ENCODE measurements around the gene RNF13. TPM values are rescaled to one million over a fixed set of nuclear protein-coding genes. Genes with fewer than 3 reads are reported as not detected.
"Not testable (repeated sequence)": the region's sequence is repeated elsewhere in the genome, so short reads cannot be mapped to it uniquely, and the experiment has no call there.

The RNF13 gene
- total RNA-seq, 2 experiments from 2014 or later, result 39.1 to 44.1 TPM

- intact Hi-C loops (cut with DNase I, micrococcal nuclease), result no loop called here
- H3K4me1 ChIP-seq (ENCODE audit: insufficient read depth, low read length), result peaks cover 7% of the 10 kb centered on the region
- H3K9me3 ChIP-seq (ENCODE audit: control insufficient read depth in 1 of 2, insufficient read depth in 1 of 2, low read length in 2 of 2), result no peaks in the 10 kb centered on the region
- H3K27ac Mint-ChIP-seq, result no peak overlapping the region
- no peak for TF ChIP-seq CTCF (IDR thresholded peaks at IDR 0.05)
- no peak overlapping the region for H3K4me3 Mint-ChIP-seq
- CTCF ChIA-PET, result interaction anchor here (1.9 kb wide), 1 partner anchor 12 kb away, joined by 10 read pairs; no protein-coding TSS in a partner anchor
- no peaks in the 10 kb centered on the region for H3K36me3 ChIP-seq (ENCODE audit: insufficient read depth, low read length)
- POLR2A ChIA-PET, result interaction anchor here (1.4 kb wide), 1 partner anchor 12 kb away, joined by 5 read pairs; no protein-coding TSS in a partner anchor
- no peaks in the 10 kb centered on the region for H3K27me3 ChIP-seq (ENCODE audit: control insufficient read depth in 1 of 2, insufficient read depth in 2 of 2, low read length in 2 of 2)
- peaks cover 2% of the 10 kb centered on the region for H3K9me3 Mint-ChIP-seq
- peaks cover 27% of the 10 kb centered on the region for H3K36me3 Mint-ChIP-seq (ENCODE audit: low read depth)
- peaks cover 85% of the 10 kb centered on the region for H3K4me1 Mint-ChIP-seq (ENCODE audit: low read depth)
- H3K27me3 Mint-ChIP-seq, result no peaks in the 10 kb centered on the region
- ATAC-seq (ENCODE audit: poor library complexity), result no peak
- H3K27ac ChIP-seq (ENCODE audit: low read depth in 1 of 2, low read length in 2 of 2), result no peak overlapping the region
- H3K4me3 ChIP-seq (ENCODE audit: low read length), result no peak overlapping the region
- DNase-seq, result no peak
These were observed 7.2 kb downstream of the RNF13 start for GRCh38 chr3:149820183-149820582.

DNA sequence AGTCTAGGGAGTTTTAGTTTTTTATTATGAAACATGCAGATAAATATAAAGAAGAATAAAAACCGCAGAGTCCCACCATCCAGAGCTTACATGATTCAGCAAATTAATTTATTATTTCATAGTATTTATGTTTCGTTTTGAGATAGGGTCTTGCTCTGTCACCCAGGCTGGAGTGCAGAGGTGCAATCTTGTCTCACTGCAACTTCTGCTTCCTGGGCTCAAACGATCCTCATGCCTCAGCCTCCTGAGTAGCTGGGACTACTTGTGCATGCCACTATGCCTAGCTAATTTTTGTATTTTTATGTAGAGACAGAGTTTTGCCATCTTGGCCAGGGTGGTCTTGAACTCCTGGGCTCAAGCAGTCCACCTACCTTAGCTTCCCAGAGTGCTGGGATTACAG lies 13.6 kb downstream of the RNF13 start:
- H3K4me1 Mint-ChIP-seq (ENCODE audit: low read depth), result peaks cover 45% of the 10 kb centered on the region
- H3K9me3 Mint-ChIP-seq, result peaks cover 3% of the 10 kb centered on the region
- no peak overlapping the region for H3K27ac Mint-ChIP-seq
- ATAC-seq (ENCODE audit: poor library complexity), result no peak
- intact Hi-C loops (cut with DNase I, micrococcal nuclease), result no loop called here
- H3K4me3 Mint-ChIP-seq, result no peak overlapping the region
- Histone ChIP-seq H3K27me3 (ENCODE audit: control insufficient read depth in 1 of 2, insufficient read depth in 2 of 2, low read length in 2 of 2) (no peaks in the 10 kb centered on the region), H3K36me3 (ENCODE audit: insufficient read depth, low read length) (peaks cover 5% of the 10 kb centered on the region), H3K4me1 (ENCODE audit: insufficient read depth, low read length) (no peaks in the 10 kb centered on the region), H3K27ac (ENCODE audit: low read depth in 1 of 2, low read length in 2 of 2) (no peak overlapping the region), H3K4me3 (ENCODE audit: low read length) (no peak overlapping the region), H3K9me3 (ENCODE audit: control insufficient read depth in 1 of 2, insufficient read depth in 1 of 2, low read length in 2 of 2) (peaks cover 14 to 17% of the 10 kb centered on the region in 2 experiments)
- H3K27me3 Mint-ChIP-seq, result no peaks in the 10 kb centered on the region
- DNase-seq, result no peak
- no peak for TF ChIP-seq CTCF (IDR thresholded peaks at IDR 0.05)
- POLR2A ChIA-PET, result no interaction called here
- H3K36me3 Mint-ChIP-seq (ENCODE audit: low read depth), result peaks cover 64% of the 10 kb centered on the region
- CTCF ChIA-PET, result no interaction called here

DNA sequence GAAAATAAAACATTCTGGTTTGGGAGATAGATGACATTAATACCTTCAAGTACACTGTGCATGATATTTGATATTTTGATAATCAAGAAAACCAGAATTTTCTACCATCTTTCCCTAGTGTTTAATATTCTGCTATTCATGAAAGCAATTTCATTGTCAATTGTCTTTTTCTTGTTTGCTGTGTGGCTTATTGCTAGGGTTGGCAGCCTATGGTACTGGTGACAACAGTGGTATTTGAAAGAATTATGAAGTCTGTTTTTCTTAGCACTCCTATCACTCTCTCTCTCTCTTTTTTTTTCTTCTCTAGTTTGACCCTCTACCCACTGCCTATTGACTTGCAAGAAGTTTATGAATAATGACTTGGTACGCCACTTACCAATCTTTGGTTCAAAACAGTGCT lies 15.4 kb downstream of the RNF13 start:
- Histone ChIP-seq H3K4me1 (ENCODE audit: insufficient read depth, low read length) (no peaks in the 10 kb centered on the region), H3K36me3 (ENCODE audit: insufficient read depth, low read length) (peaks cover 5% of the 10 kb centered on the region), H3K9me3 (ENCODE audit: control insufficient read depth in 1 of 2, insufficient read depth in 1 of 2, low read length in 2 of 2) (peaks cover 18 to 34% of the 10 kb centered on the region in 2 experiments), H3K4me3 (ENCODE audit: low read length) (no peak overlapping the region), H3K27ac (ENCODE audit: low read depth in 1 of 2, low read length in 2 of 2) (no peak overlapping the region), H3K27me3 (ENCODE audit: control insufficient read depth in 1 of 2, insufficient read depth in 2 of 2, low read length in 2 of 2) (no peaks in the 10 kb centered on the region)
- ATAC-seq (ENCODE audit: poor library complexity) (no peak), DNase-seq (no peak)
- intact Hi-C loops (cut with DNase I, micrococcal nuclease), result no loop called here
- no peak for TF ChIP-seq CTCF (IDR thresholded peaks at IDR 0.05)
- POLR2A ChIA-PET, result no interaction called here
- peaks cover 6% of the 10 kb centered on the region for H3K9me3 Mint-ChIP-seq
- CTCF ChIA-PET, result interaction anchor here (0.7 kb wide), 1 partner anchor 699 kb away, joined by 3 read pairs; no protein-coding TSS in a partner anchor
- no peaks in the 10 kb centered on the region for H3K27me3 Mint-ChIP-seq
- no peak overlapping the region for H3K27ac Mint-ChIP-seq
- no peak overlapping the region for H3K4me3 Mint-ChIP-seq
- peaks cover 28% of the 10 kb centered on the region for H3K4me1 Mint-ChIP-seq (ENCODE audit: low read depth)
- peaks cover 67% of the 10 kb centered on the region for H3K36me3 Mint-ChIP-seq (ENCODE audit: low read depth)

DNA sequence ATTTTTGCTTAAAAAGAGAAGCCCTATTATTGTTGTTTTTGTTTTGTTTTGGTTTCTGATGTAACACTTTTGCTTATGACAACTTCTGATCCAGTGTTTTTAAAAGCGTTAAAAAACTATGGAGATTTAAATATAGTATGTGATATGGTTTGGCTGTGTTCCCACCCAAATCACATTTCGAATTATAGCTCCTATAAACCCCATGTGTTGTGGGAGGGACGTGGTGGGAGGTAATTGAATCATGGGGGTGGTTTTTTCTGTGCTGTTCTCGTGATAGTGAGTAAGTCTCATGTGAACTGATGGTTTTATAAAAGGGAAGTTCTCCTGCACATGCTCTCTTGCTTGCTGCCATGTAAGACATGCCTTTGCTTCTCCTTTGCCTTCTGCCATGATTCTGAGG lies 16.6 kb downstream of the RNF13 start:
- H3K36me3 ChIP-seq (ENCODE audit: insufficient read depth, low read length); H3K27ac ChIP-seq (ENCODE audit: low read depth in 1 of 2, low read length in 2 of 2); intact Hi-C loops (cut with DNase I, micrococcal nuclease); ATAC-seq (ENCODE audit: poor library complexity); H3K27me3 Mint-ChIP-seq; H3K9me3 Mint-ChIP-seq; H3K27me3 ChIP-seq (ENCODE audit: control insufficient read depth in 1 of 2, insufficient read depth in 2 of 2, low read length in 2 of 2); H3K27ac Mint-ChIP-seq; CTCF ChIA-PET; POLR2A ChIA-PET; H3K4me3 ChIP-seq (ENCODE audit: low read length); H3K4me1 ChIP-seq (ENCODE audit: insufficient read depth, low read length); DNase-seq; H3K4me3 Mint-ChIP-seq: not testable (repeated sequence)
- Mint-ChIP-seq H3K36me3 (ENCODE audit: low read depth) (peaks cover 70% of the 10 kb centered on the region), H3K4me1 (ENCODE audit: low read depth) (peaks cover 21% of the 10 kb centered on the region)
- H3K9me3 ChIP-seq (ENCODE audit: control insufficient read depth in 1 of 2, insufficient read depth in 1 of 2, low read length in 2 of 2), result peaks cover 18 to 46% of the 10 kb centered on the region in 2 experiments

Measured in CD4-positive, alpha-beta T cell (primary cell).